GM19397 (cell line): ENCODE measurements around the gene LRP8.
"Not testable (repeated sequence)": the region's sequence is repeated elsewhere in the genome, so short reads cannot be mapped to it uniquely, and the experiment has no call there.

Experiments used
- ATAC-seq: cut with Tn5 transposase; IDR thresholded peaks from one replicate; pipeline ENCODE4 v1.9.1; 2021; ENCODE audit warnings: mild to moderate bottlenecking, moderate library complexity; ENCODE audit not compliant: unreplicated experiment

Gene LRP8

GRCh38 chr1:53220962-53221286 is 106.9 kb downstream of the LRP8 start:
- ATAC-seq = no peak

- peak; percentile 91 for ATAC-seq
Measured at GRCh38 chr1:53220171-53220961, 107.5 kb downstream of the LRP8 start, which contains the start of gene CZIB. Gene CZIB, minus strand, starts transcription at chr1:53220634. Its CDS starts 59 bp downstream, at chr1:53220575.

DNA sequence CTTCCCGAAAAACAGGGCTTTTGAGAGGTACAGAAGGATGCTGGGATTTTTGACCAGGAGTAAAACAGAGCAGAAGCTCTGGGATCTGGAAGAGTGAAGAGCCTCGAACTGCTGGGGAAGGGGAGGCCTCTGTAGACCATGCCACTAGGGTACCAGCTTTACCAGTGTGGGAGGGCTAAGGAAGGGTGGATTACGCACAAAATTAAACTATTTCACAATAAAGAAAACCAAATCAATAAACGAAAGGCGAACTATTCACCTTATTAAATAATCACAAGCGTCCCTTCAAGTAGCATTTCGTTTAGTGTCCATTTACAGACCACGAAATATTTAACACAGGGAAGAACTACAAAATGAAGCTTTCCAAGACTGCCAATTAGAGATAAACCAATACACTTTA is 108.2 kb downstream of the LRP8 start:
- ATAC-seq = no peak

- ATAC-seq = no peak
Measured at GRCh38 chr1:53218201-53218600, 109.7 kb downstream of the LRP8 start.

DNA sequence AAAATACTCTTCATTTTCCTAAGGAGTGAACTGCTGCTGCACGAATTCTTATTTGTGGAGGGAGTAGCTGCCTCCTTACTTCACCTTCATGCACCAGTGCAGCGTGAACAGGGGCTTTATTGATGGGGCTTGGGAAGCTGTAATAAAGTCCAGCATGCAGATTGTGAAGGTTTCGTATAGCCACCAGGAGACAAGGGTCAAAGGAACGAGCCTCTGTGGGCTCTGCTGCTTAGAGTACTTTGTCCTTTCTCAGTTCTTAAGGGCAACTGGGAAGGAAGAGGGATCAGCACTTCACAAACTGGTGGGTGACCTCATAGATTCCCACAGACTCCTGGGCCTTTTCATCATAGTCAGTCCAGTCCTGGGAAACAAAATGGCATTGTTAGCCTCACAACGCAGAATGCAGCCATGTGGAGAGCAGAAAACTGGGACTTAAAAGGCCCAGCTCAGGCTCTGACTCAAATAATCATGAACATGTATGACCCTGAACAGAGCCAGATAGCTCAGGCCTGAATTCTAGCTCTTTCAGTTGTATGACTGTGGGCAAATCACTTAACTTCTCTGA is 113.4 kb downstream of the LRP8 start:
- ATAC-seq = no peak

DNA sequence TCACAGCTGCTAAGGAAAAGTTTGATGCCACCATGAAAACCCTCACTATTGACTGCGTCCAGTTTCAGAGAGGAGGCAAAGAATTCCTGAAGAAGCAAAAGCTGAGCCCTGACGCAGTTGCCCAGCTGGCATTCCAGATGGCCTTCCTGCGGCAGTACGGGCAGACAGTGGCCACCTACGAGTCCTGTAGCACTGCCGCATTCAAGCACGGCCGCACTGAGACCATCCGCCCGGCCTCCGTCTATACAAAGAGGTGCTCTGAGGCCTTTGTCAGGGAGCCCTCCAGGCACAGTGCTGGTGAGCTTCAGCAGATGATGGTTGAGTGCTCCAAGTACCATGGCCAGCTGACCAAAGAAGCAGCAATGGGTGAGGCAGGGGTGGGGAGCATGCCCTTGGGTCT is 116.9 kb downstream of the LRP8 start:
- no peak for ATAC-seq

GRCh38 chr1:53210352-53210751 is 117.5 kb downstream of the LRP8 start:
- ATAC-seq = no peak

GRCh38 chr1:53207726-53208125 is 120.1 kb downstream of the LRP8 start:
- ATAC-seq = no peak

DNA sequence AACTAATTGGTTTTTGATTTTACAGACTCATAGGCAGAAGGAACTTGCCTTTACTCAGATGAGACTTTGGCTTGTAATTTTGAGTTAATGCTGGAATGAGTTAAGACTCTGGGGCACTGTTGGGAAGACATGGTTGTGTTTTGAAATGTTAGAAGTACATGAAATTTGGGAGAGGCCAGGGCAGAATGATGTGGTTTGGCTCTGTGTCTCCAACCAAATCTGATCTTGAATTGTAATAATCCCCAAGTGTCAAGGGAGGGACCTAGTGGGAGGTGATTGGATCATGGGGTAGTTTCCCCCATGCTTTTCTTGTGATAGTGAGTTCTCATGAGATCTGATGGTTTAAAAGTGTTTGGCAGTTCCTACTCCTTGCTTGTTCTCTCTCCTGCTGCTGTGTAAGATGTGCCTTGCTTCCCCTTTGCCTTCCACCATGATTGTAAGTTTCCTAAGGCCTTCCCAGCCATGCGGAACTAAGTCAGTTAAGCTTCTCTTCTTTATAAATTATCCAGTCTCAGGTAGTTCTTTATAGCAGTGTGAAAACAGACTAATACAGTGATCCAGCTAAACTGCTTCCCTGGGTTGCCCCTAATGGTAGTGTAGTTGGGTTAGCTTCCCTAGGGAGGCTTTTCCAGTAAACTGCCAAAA is 121.0 kb downstream of the LRP8 start:
- no peak for ATAC-seq

- ATAC-seq = not testable (repeated sequence)
Measured at GRCh38 chr1:53206083-53206685, 121.7 kb downstream of the LRP8 start.

DNA sequence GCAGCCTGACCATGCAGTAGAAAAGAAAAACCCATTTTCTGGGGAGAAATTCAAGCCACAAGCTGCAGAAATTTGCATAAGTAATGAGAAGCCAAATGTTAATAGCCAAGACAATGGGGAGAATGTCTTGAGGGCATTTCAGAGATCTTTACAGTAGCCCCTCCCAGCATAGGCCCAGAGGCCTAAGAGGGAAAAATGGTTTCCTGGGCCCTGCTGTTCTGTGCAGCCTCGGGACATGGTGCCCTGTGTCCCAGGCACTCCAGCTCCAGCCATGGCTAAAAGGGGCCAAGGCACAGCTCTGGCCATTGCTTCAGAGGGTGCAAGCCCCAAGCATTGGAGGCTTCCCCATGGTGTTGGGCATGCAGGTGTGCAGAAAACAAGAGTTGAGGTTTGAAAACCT is 122.4 kb downstream of the LRP8 start:
- ATAC-seq = not testable (repeated sequence)

DNA sequence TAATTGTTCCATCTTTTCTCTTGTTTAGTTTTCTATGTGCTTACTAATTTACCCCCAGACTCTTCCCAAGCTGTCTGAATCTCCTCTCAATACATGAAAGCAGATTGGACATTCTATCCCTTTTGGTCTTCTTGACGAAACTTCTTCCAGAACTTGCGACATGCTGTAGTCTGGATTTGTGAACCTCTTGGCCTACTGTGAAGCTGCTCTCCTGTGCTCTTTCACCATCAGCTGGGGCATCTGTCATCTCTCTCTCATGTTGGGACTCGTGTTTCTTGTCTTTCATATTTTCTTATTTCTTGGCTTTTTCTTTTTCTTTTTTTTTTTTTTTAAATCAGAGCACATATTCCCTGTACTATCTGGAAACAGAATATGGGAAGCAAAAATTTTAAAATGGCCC is 124.4 kb downstream of the LRP8 start:
- ATAC-seq = no peak

DNA sequence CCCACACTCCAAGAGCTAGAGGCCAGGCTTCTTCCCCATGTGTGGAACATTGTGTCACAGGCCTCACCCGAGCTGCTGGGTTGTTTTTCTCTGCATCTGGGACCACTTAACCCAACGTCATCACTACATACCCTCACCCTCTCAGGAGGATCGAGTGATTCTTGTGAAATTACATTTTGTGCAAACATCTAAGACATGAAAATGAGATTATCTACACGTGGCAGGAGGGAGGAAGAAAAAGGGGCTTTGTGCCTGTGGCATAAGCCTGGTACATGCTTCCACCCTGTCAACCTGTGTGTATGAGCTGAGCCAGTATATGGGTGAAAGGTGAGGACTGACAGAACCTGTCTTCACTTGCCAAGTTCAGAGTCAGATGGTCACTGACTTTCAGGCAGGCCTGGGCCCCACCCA is 129.6 kb downstream of the LRP8 start:
- ATAC-seq = no peak

- ATAC-seq = no peak
Measured at GRCh38 chr1:53197291-53198200, 130.3 kb downstream of the LRP8 start.

- peak; percentile 99 for ATAC-seq
Measured at GRCh38 chr1:53196485-53197290, 131.2 kb downstream of the LRP8 start, which contains the start of gene CPT2. Gene CPT2, plus strand, starts transcription at chr1:53196824. Its CDS starts 120 bp downstream, at chr1:53196944.

DNA sequence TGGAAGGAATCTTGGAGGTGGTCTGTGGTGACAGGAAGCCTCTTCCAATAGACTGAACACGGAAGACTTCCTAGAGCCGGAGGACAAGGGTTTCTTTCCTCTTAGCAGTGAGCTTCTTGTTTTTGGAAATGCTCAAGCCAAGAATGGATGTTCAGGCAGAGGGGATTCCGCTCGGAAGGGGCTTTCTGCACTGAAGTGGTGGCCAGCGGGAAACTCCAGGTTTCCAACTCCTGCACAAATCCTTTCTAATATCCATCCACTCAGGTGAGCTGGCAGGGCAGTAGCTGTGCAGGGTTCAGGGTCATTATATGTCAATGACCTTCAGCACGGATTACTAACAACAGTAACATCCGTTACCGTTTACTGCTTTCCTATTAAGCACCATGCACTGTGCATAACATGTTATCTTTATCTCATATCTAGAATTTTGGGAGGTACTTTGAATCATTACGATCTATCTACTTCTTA is 131.8 kb downstream of the LRP8 start:
- peak; percentile 9 for ATAC-seq

GRCh38 chr1:53195246-53196016 is 132.4 kb downstream of the LRP8 start:
- no peak for ATAC-seq
